Central memory CD4-positive, alpha-beta T cell (primary cell): ENCODE measurements around the gene TMEM252.
A peak's percentile ranks its signal among the peaks of the same experiment; 100 is the strongest.

Source experiments
- DNase-seq: peaks from one replicate; pipeline ENCODE4 v3.0.0; 2022
- total RNA-seq, 3 experiments: gene quantifications; one replicate each; lab custom pipeline; 2026; lab: John Stamatoyannopoulos, UW

Gene TMEM252
- 0 reads per million in 3 experiments for total RNA-seq

GRCh38 chr9:68540712-68541535, at the start of gene TMEM252:
Gene TMEM252 (minus strand): TSS chr9:68540883. CDS start chr9:68540814, 69 bp downstream.
- no peak for DNase-seq

- DNase-seq, result no peak
Observed at GRCh38 chr9:68585034-68585761, 44.5 kb upstream of the TMEM252 start.

- DNase-seq, result peak; percentile 74
Observed at GRCh38 chr9:68584189-68585033, 43.7 kb upstream of the TMEM252 start.

- no peak for DNase-seq
Observed at GRCh38 chr9:68581696-68582095, 41.0 kb upstream of the TMEM252 start.

- DNase-seq, result no peak
Observed at GRCh38 chr9:68577774-68578591, 37.3 kb upstream of the TMEM252 start.

GRCh38 chr9:68575817-68576216, 35.1 kb upstream of the TMEM252 start:
- no peak for DNase-seq

GRCh38 chr9:68574150-68574549, 33.5 kb upstream of the TMEM252 start:
- DNase-seq, result no peak

GRCh38 chr9:68567565-68567964, 26.9 kb upstream of the TMEM252 start:
- DNase-seq, result no peak

GRCh38 chr9:68562461-68562860, 21.8 kb upstream of the TMEM252 start:
- no peak for DNase-seq

GRCh38 chr9:68560071-68560844, 19.6 kb upstream of the TMEM252 start:
- peak; percentile 5 for DNase-seq

GRCh38 chr9:68558545-68558944, 17.9 kb upstream of the TMEM252 start:
- DNase-seq, result no peak

GRCh38 chr9:68555437-68556150, 14.9 kb upstream of the TMEM252 start:
- DNase-seq, result no peak

- DNase-seq, result no peak
Observed at GRCh38 chr9:68552700-68553476, 12.2 kb upstream of the TMEM252 start.

- DNase-seq, result no peak
Observed at GRCh38 chr9:68551191-68551590, 10.5 kb upstream of the TMEM252 start.

- DNase-seq, result no peak
Observed at GRCh38 chr9:68548241-68548640, 7.6 kb upstream of the TMEM252 start.

GRCh38 chr9:68547417-68547816, 6.7 kb upstream of the TMEM252 start:
- DNase-seq, result no peak

- no peak for DNase-seq
Observed at GRCh38 chr9:68546596-68547390, 6.1 kb upstream of the TMEM252 start.

GRCh38 chr9:68545033-68545705, 4.5 kb upstream of the TMEM252 start:
- no peak for DNase-seq
